Thoracic aorta (tissue), 2 donors: ENCODE measurements around the gene TMEM108. TPM values are rescaled to one million over a fixed set of nuclear protein-coding genes. Genes with fewer than 3 reads are reported as not detected.
A peak's percentile ranks its signal among the peaks of the same experiment; 100 is the strongest.

ENCODE experiments used
- ATAC-seq: fragments of 150-250 bp; one replicate; pipeline ENCODE4 v1.8.0; 2017; ENCODE audit warnings: low read depth; ENCODE audit not compliant: insufficient number of reproducible peaks, low FRiP score
- DNase-seq: peaks from one replicate; pipeline ENCODE4 v3.0.0-alpha.2; 2020; ENCODE audit warnings: low spot score
- H3K27ac ChIP-seq, 2 donors: fragments of 200-600 bp; sonication (generic); 1 replicate in 1 of 2; 2 replicates in 1 of 2; pipeline ENCODE4 v1.5.1; 2016; ENCODE audit warnings: mild to moderate bottlenecking in 2 of 2, moderate library complexity in 2 of 2
- H3K27me3 ChIP-seq: fragments of 200-600 bp; sonication (generic); replicated peaks from 2 replicates; pipeline ENCODE4 v1.6.0; 2016; ENCODE audit warnings: mild to moderate bottlenecking; ENCODE audit not compliant: insufficient read depth
- H3K36me3 ChIP-seq: fragments of 200-600 bp; sonication (generic); one replicate; pipeline ENCODE4 v1.5.1; 2016
- H3K4me1 ChIP-seq, 2 donors: fragments of 200-600 bp; sonication (generic); 1 replicate in 1 of 2; 2 replicates in 1 of 2; pipeline versions ENCODE4 v1.5.1 to v1.6.0; 2016; ENCODE audit warnings: low read depth in 2 of 2, mild to moderate bottlenecking in 1 of 2; ENCODE audit not compliant: control insufficient read depth in 1 of 2
- H3K4me3 ChIP-seq: fragments of 200-600 bp; sonication (generic); 2 replicates; pipeline ENCODE4 v1.5.1; 2016; ENCODE audit warnings: mild to moderate bottlenecking
- H3K9me3 ChIP-seq: fragments of 200-600 bp; sonication (generic); 2 replicates; pipeline ENCODE4 v1.5.1; 2016
- total RNA-seq, 2 donors: library from RNA; depleted of rRNA; stranded (reverse); fragments of >200 nt; gene quantifications; one replicate each; pipeline versions ENCODE4 v1.1.0 to v1.2.3, GENCODE V29; 2016
- TF ChIP-seq, protein P1 (sequence below): fragments of 200-600 bp; sonication (generic); IDR thresholded peaks from one replicate; pipeline ENCODE4 v1.5.1; 2019; ENCODE audit warnings: antibody characterized with exemption

TMEM108 gene
- total RNA-seq, 2 donors from 2014 or later = 0.28 to 0.41 TPM

- Histone ChIP-seq H3K27ac (no peak overlapping the region), H3K36me3 (no peaks in the 10 kb centered on the region), H3K27me3 (no peaks in the 10 kb centered on the region), H3K9me3 (no peaks in the 10 kb centered on the region), H3K4me1 (peaks cover 0 to 12% of the 10 kb centered on the region in 2 donors), H3K4me3 (peak overlapping the region; percentile 52)
- TF ChIP-seq, protein P1, sequence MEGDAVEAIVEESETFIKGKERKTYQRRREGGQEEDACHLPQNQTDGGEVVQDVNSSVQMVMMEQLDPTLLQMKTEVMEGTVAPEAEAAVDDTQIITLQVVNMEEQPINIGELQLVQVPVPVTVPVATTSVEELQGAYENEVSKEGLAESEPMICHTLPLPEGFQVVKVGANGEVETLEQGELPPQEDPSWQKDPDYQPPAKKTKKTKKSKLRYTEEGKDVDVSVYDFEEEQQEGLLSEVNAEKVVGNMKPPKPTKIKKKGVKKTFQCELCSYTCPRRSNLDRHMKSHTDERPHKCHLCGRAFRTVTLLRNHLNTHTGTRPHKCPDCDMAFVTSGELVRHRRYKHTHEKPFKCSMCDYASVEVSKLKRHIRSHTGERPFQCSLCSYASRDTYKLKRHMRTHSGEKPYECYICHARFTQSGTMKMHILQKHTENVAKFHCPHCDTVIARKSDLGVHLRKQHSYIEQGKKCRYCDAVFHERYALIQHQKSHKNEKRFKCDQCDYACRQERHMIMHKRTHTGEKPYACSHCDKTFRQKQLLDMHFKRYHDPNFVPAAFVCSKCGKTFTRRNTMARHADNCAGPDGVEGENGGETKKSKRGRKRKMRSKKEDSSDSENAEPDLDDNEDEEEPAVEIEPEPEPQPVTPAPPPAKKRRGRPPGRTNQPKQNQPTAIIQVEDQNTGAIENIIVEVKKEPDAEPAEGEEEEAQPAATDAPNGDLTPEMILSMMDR = no peak
- DNase-seq = no peak
- ATAC-seq = no peak
Measured at GRCh38 chr3:133413161-133414020, 375.2 kb downstream of the TMEM108 start.

GRCh38 chr3:133414021-133414392 is 375.8 kb downstream of the TMEM108 start:
- TF ChIP-seq, protein P1 = no peak
- H3K27me3 ChIP-seq = no peaks in the 10 kb centered on the region
- no peak for ATAC-seq
- H3K4me1 ChIP-seq = peaks cover 0 to 12% of the 10 kb centered on the region in 2 donors
- no peak for DNase-seq
- no peak overlapping the region for H3K27ac ChIP-seq
- no peaks in the 10 kb centered on the region for H3K9me3 ChIP-seq
- no peak overlapping the region for H3K4me3 ChIP-seq
- no peaks in the 10 kb centered on the region for H3K36me3 ChIP-seq

DNA sequence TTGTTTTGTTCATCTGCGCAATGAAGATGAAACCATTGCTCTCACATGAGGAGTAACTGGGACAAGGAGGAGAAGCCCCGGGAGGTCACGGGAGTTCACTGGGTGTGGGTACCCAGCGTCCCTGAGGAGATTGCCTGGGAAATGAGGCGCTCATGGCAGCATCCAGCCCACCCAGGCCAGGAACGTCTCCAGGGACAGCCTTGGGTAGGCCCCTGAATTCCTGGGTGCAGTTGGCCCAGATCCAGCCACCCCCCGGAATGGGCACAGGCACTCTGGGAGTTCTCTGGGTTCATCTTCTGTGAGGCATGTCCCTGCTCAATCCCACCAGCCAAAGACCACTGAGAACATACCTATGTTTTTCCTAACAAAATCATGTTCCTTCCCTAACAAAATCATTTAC is 380.2 kb downstream of the TMEM108 start:
- ATAC-seq (no peak), DNase-seq (no peak)
- Histone ChIP-seq H3K4me1 (peaks cover 0 to 4% of the 10 kb centered on the region in 2 donors), H3K4me3 (no peak overlapping the region), H3K9me3 (no peaks in the 10 kb centered on the region), H3K36me3 (no peaks in the 10 kb centered on the region), H3K27ac (no peak overlapping the region), H3K27me3 (no peaks in the 10 kb centered on the region)
- TF ChIP-seq, protein P1 = no peak

- H3K27ac ChIP-seq = no peak overlapping the region
- TF ChIP-seq, protein P1 = no peak
- H3K27me3 ChIP-seq = no peaks in the 10 kb centered on the region
- ATAC-seq (no peak), DNase-seq (no peak)
- H3K4me3 ChIP-seq = no peak overlapping the region
- H3K4me1 ChIP-seq = peaks cover 0 to 3% of the 10 kb centered on the region in 2 donors
- H3K9me3 ChIP-seq = no peaks in the 10 kb centered on the region
- no peaks in the 10 kb centered on the region for H3K36me3 ChIP-seq
Measured at GRCh38 chr3:133419151-133419909, 381.1 kb downstream of the TMEM108 start.
